Mesothelial cell of epicardium (in vitro differentiated cells): ENCODE data around the gene DYSF. TPM values are rescaled to one million over a fixed set of nuclear protein-coding genes. Genes with fewer than 3 reads are reported as not detected.

Experiments
- DNase-seq, 2 experiments: peaks; one replicate each; pipeline ENCODE4 v3.0.0; 2021; ENCODE audit warnings: low spot score in 2 of 2; ENCODE audit not compliant: unreplicated experiment in 2 of 2
- H3K27ac Mint-ChIP-seq: 2 replicates; pipeline ENCODE4 v1.8.0; 2021; ENCODE audit warnings: mixed read lengths
- H3K27me3 Mint-ChIP-seq: 2 replicates; pipeline ENCODE4 v1.8.0; 2021; ENCODE audit warnings: low read depth, mixed read lengths
- H3K36me3 Mint-ChIP-seq: 2 replicates; pipeline ENCODE4 v1.8.0; 2021; ENCODE audit warnings: mixed read lengths
- H3K4me1 Mint-ChIP-seq: 2 replicates; pipeline ENCODE4 v1.8.0; 2021; ENCODE audit warnings: mixed read lengths
- H3K4me3 Mint-ChIP-seq: 2 replicates; pipeline ENCODE4 v1.8.0; 2021; ENCODE audit warnings: mild to moderate bottlenecking, moderate library complexity, mixed read lengths
- H3K9me3 Mint-ChIP-seq: 2 replicates; pipeline ENCODE4 v1.8.0; 2021; ENCODE audit warnings: mixed read lengths
- total RNA-seq: library from RNA; stranded (reverse); gene quantifications from 3 replicates; pipeline ENCODE4 v1.2.1, GENCODE V29; 2021
- TF ChIP-seq, protein P1 (sequence below): fragments of 200-600 bp; sonication (generic); IDR thresholded peaks from one replicate; pipeline ENCODE4 v1.5.0; 2021; ENCODE audit warnings: antibody characterized with exemption; ENCODE audit not compliant: unreplicated experiment

DYSF gene
- total RNA-seq, 1 donor from 2014 or later: 0.96 TPM

- TF ChIP-seq, protein P1, sequence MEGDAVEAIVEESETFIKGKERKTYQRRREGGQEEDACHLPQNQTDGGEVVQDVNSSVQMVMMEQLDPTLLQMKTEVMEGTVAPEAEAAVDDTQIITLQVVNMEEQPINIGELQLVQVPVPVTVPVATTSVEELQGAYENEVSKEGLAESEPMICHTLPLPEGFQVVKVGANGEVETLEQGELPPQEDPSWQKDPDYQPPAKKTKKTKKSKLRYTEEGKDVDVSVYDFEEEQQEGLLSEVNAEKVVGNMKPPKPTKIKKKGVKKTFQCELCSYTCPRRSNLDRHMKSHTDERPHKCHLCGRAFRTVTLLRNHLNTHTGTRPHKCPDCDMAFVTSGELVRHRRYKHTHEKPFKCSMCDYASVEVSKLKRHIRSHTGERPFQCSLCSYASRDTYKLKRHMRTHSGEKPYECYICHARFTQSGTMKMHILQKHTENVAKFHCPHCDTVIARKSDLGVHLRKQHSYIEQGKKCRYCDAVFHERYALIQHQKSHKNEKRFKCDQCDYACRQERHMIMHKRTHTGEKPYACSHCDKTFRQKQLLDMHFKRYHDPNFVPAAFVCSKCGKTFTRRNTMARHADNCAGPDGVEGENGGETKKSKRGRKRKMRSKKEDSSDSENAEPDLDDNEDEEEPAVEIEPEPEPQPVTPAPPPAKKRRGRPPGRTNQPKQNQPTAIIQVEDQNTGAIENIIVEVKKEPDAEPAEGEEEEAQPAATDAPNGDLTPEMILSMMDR: no peak
- peaks cover 2% of the 10 kb centered on the region for H3K27me3 Mint-ChIP-seq
- no peaks in the 10 kb centered on the region for H3K36me3 Mint-ChIP-seq
- H3K27ac Mint-ChIP-seq: no peak overlapping the region
- H3K4me3 Mint-ChIP-seq: no peak overlapping the region
- DNase-seq: no peak
- peaks cover 8% of the 10 kb centered on the region for H3K4me1 Mint-ChIP-seq
- no peaks in the 10 kb centered on the region for H3K9me3 Mint-ChIP-seq
Observed at GRCh38 chr2:71530211-71530610, 76.8 kb downstream of the DYSF start.

DNA sequence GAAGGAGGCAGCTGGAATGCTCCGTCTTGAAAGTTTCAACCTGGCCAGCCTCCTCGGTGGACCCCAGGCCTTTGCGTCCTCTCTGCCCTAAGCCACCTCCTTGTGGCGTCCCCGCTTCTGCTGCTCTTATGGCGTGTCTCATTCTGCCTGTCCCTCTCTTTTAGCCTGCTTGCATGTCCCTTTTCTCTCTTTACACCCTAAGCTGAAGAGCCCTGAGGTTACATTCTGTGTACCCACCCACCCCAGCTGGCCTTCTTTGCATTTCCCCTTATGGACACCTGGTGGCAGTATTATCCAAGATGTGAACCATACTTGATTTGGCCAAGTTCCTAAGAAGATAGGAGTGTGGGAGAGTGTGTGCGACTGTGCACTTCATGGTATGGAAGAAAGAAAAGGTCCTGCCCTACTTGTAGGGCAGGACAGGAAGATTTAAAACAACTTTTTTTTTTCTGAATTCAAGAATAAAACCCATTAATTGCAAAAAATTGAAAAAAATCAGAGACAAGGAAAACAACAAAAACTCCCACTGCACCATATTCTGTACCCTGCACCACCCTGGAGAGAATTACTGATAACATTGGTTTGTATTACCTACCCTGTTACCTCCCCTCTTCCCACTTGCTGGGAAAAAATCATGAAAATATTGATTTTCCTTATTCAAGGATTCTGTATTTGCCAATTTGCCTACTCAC, 77.4 kb downstream of the DYSF start:
- Mint-ChIP-seq H3K4me3 (no peak overlapping the region), H3K4me1 (peaks cover 8% of the 10 kb centered on the region), H3K36me3 (no peaks in the 10 kb centered on the region), H3K27me3 (peaks cover 2% of the 10 kb centered on the region), H3K9me3 (no peaks in the 10 kb centered on the region), H3K27ac (no peak overlapping the region)
- TF ChIP-seq, protein P1: peak; percentile 72
- DNase-seq: no peak

DNA sequence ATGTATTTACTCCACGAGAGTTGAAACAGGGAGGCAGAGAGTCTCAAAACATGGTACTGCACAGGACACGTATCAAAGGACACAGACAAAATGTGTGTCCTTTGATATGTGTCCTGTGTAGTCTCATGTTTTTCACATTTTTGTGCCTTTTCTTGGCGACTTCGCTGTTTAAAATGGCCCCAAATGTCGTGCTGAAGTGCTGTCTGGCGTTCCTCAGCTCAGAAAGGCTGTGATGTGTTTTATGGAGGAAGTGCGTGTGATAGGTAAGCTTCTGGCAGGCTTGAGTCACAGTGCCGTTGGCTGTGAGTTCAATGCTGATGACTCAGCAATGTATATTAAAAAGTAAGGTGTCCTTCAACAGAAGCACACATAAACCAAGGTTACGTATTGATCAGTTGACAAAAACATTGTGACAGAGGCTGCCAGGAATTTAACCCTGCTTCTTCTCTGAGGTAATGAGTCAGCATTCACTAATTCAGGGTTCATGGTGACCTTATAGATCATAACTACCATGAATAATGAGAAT, 78.2 kb downstream of the DYSF start:
- H3K27me3 Mint-ChIP-seq: peaks cover 2% of the 10 kb centered on the region
- no peak overlapping the region for H3K4me3 Mint-ChIP-seq
- peaks cover 10% of the 10 kb centered on the region for H3K4me1 Mint-ChIP-seq
- H3K27ac Mint-ChIP-seq: no peak overlapping the region
- no peaks in the 10 kb centered on the region for H3K9me3 Mint-ChIP-seq
- no peak for DNase-seq
- no peaks in the 10 kb centered on the region for H3K36me3 Mint-ChIP-seq
- TF ChIP-seq, protein P1: no peak

GRCh38 chr2:71532327-71532726, 79.0 kb downstream of the DYSF start:
- no peak overlapping the region for H3K4me3 Mint-ChIP-seq
- H3K4me1 Mint-ChIP-seq: peaks cover 10% of the 10 kb centered on the region
- peaks cover 2% of the 10 kb centered on the region for H3K27me3 Mint-ChIP-seq
- no peaks in the 10 kb centered on the region for H3K36me3 Mint-ChIP-seq
- peak in 1 of 2 experiments; percentile 6 for DNase-seq
- TF ChIP-seq, protein P1: no peak
- no peak overlapping the region for H3K27ac Mint-ChIP-seq
- no peaks in the 10 kb centered on the region for H3K9me3 Mint-ChIP-seq

DNA sequence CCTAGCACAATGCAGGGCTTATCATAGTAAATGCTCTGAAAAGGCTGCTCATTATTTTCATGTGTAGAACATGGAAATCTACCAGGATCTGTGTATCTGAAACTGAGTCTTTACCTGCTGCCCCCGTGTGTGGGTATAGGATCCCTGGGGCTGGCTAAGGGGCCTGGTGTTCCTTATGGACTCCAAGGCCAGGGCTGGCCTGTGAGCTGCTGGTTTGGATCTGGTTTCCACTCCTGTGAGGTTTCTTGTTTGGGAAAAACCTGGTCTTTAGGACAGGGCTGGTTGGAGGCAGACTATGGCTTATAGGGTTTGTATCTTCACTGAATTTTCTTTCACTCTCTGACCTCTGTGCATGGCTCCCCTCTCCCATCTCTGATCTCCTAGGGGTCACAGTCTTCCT, 80.8 kb downstream of the DYSF start:
- Mint-ChIP-seq H3K27me3 (peaks cover under 1% of the 10 kb centered on the region), H3K36me3 (no peaks in the 10 kb centered on the region), H3K9me3 (no peaks in the 10 kb centered on the region), H3K4me3 (no peak overlapping the region), H3K27ac (no peak overlapping the region), H3K4me1 (peaks cover 10% of the 10 kb centered on the region)
- peak in 1 of 2 experiments; percentile 2 for DNase-seq
- TF ChIP-seq, protein P1: no peak
